Cerebellar nuclear complex (tissue), 1 donor: ENCODE measurements around the gene SPA17.

Experiments
- DNase-seq, 2 experiments: peaks; one replicate each; lab custom pipeline; 2025; lab: John Stamatoyannopoulos, UW

Gene SPA17

DNA sequence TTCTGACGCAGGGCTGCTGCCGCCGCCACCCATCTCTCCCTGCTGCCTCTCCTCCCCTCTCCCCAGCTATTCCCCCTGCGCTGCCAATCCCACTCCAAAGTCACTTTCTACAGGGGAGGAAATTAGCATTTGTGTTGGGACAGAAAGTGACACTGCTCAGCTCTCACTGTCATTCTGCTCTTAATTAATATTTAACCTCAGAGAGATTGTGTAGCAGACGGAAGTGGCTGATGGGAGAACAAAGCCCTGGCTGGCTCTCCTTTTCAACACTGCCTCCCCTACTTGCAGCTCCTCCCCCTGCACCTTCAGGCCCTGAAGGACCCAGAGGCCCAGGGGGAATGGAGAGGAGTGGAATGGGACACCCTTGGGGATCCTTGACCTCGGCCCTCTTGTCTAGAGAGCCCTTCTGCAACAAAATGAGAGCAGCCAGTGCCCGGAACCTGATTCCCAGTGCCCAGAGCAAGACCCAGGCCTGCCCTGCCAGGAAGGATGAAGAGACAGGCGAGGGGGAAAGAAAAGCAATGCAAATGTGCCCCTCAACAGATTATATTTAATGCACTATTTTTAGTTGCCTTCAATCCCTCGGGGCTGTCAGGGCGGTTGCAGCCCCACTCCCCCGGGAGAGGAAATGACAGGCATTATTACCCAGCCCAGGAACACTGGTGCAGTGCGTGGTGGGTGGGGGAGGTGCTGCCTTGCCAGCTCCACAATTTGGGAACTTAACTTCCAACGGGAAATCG, 51.4 kb downstream of the SPA17 start:
- DNase-seq = no peak

DNA sequence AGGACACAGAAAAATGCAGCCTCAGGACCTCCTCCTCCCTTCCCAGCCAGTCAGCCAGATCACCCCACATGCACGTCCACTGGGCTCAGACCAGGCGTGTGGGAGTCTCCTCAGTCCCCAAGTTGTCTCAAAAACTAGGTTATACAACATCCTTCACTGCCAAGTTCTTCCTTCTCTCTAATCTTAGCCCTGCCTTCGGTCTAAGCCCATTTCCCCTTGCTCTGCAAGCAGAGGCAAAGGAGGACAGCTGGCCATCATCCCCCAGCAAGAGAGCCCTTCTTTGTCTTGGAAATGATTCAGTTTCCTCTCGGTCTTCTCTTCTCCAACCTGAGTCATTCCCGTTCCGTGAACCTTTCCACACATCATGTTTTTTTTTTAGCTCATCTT, 52.0 kb downstream of the SPA17 start:
- DNase-seq = no peak

DNA sequence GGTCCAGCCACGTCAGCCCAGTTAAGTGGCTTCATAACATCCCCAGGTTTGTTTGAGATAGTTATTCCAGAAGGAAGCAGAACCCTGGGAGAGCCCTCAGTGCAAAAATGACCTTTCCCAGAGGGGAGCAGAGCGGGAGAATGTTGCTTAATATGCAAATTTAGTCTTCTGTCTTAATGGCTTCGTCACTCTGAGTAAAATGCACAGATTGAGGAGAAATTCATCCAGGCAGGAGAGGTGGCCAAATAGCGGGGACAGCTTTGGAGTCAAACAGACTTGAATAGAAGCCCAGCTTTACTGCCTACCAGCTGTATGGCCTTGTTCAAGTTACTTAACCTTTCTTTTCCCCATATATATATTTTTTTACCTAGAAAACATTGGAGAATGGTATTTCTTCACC, 53.8 kb downstream of the SPA17 start:
- no peak for DNase-seq

DNA sequence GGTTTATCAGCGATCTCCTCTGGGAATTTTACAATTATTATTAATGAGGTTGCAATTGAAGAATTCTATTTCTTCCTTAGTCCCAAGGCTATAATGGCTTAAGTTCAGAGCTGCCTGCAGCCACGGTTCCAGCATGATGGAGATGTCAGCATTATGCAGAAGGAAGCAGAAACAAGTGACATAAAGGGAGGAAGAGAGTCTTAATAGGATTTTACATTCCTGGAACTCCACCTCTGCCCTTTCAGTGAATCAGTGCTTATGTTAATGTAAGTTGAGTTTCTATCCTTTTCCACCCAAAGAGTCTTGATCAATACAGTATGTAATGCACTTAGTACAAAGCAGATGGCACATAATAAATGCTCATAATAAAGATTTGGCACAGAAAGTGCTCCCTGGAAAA, 54.4 kb downstream of the SPA17 start:
- no peak for DNase-seq

DNA sequence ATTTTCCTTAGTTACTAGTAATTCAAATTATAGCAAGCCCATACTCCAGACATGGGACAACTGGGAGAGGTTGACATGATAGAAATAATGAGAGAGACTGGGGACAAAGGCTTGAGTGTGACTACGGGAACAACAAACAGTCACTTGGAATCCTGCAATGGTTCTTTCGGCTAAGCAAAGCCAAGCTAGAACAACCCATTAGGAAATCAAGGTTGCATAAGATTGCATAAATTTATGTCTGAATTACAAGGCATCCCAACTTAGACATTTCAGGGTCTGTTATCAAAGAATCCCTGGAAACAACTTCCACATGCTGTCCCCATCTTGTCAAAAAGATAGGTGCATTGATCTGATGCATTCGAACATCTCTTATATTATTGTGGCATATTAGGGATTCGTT, 55.9 kb downstream of the SPA17 start:
- DNase-seq = no peak

DNA sequence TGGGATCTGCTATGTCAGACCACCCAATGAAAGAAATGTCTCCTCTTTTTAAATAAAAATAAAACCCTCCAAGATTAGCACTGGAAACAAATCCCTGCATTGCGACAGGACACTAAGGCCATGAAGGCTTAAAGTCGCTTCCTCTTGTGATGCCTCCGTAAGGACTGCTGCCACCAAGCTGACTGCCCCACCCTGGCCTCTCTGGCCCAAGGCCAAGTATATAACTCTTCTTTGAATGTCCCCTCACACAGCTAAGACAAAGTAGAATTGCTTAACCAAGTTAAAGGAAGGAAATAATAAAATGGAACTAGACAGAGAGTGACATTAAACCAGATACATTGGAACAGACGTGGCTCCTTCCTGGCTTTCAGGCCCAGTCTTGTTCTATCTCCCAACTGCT, 58.5 kb downstream of the SPA17 start:
- DNase-seq = no peak

DNA sequence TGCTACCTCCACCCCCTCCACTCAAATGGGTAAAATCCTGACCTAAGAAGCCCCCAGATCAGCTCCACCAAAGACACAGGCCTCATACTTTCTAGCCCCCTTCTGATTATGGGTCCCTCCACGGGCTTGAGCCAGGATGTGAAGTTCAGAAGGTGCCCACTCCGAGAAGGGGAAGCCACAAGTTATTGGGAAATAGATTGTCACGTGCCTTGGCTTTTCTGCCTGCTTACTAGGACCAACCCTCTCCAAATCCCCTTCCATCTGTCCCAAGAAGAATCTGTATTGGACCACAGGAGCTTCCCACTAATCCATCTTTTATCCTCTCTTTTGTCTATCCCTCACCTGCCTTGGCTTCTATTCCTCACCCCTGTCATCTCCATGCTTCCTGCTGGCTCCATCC, 63.0 kb downstream of the SPA17 start:
- DNase-seq = no peak

DNA sequence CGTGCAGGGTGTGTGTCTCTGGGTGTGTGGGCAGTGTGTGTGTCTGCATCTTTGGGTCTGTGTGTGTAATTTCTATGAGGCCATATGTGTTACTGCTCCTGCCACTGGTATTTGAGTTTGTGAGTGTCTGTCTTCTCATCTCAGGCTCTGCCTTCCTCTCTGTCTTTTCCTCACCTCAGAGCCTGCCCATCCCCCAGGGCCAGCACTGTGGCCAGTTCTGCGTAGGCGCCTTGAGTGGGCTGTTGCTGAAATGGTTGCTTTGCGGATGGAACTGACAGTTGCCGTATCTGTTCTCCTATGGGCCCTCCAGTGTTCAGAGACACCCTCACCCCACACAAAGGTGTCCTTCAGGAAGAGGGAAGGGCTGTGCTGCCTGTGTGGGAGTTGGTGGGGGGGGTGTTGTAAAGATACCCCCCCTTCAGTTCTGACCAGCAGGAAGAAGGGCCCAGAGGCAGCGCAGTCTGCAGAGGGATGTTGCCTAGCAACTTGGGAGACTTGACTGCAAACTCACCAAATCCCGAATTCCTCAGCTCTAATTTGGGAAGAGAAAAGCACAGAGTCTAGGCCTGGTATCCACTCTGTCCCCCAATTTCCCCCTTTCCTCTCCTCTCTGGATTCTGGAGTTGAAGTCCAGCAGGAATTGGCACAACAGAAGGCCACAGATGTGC, 64.1 kb downstream of the SPA17 start:
- no peak for DNase-seq

DNA sequence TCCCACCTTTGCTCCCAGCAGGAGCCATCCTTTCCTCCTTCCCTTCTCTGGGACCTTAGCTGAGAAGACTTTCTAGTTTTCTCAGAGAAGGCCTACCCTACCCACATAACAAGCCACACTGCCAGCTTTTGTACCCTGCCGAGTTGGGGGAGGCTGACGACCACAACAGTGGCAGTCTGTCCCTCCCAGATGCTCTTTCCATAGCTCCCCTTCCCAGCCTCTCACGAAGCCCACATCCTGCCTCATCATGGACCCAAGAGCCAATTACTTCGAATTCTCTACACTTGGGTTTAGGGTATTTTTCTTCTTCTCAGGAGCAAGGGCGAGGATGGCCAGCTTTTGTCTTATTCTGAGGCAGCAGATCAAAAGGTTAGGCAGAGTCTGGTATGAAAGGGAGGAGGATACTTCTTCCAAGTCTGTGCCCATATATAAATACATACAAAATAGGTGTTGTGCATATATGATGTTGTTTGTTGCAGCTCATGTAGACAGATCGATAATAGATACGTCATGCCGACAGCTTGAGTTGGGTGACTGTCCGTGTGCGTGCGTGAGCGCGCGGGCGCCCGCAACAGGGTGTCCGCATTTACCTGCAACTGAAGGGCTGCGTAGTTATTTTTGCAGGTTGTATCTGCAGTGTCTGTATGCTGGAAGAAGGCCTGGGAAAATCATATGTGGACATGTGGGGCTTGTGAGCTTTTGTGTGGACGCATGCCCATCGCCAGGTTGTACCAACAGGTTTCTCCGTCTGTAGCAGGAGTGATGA, 65.2 kb downstream of the SPA17 start:
- DNase-seq = no peak

DNA sequence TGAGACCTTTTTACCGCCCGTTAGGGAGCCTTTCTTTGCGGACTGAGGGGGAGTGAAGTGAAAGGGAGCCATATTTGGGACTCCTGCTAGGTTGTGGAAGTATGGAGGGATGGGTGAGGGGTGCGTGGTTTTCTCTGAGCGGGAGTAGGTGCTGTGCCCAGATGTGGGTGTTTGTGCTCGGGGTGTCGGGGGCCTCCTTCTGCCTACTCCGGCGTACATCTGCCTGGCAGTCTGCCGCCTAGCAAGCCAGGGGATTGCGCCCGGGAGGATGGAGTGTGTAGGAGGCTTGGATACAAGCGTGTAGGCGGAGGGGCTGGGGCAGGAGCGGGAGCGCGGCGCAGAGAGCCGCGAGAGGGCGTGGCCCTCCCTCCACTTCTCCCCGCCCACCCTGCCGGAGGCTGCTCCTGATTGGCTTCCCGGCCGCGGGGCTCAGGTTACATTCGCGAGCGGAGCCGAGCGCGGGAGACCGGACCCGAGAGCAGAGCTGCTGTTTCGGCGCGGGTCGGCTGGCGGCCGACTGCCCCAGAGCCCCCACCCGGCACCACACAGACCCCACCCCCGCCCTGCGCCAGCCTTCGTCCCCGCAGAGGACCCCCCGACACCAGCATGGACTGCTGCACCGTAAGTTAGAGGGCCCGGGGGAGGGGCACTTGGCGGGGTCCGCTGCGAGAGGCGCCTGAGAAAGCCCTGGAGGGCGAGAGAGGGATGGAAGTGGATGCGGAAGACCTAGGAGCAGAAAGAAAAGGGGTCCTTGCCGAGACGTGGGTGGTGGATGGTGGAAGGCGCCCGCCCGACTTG, 66.0 kb downstream of the SPA17 start, which contains the start of gene NRGN:
Gene NRGN (plus strand): TSS at position 464 of the 798 bp plus-strand sequence. CDS start 143 bp downstream, at position 607.
- peak in 1 of 2 experiments; percentile 3 for DNase-seq

DNA sequence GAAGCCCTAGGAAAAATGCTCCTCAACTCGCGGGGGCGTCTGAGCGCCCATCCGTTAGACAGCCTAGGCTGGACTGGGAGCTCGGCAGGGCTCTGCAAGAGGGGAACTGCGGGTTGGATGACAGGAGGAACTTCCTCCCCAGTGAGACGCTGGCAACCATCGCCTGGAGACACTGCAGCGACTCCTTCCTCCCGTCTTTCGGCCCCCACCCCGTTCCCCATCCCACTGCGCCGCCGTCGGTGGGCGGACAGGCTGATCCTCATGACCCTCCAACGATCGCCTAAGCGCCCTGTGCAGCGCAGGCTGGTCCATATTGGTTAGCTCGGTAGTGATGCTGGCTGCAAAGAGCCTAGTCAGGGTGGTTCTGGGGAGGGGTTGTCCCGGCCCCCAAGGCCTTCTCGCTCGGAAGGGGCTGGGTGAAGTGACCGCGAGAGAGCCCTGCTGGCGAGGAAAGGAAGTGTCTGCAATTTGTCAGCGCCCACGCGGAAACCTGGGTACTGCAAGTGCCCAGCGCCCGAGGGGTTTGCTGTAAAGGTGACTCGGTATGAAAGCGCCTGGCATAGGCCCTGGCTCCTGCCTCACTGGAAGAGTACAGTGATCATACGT, 66.7 kb downstream of the SPA17 start:
- no peak for DNase-seq

DNA sequence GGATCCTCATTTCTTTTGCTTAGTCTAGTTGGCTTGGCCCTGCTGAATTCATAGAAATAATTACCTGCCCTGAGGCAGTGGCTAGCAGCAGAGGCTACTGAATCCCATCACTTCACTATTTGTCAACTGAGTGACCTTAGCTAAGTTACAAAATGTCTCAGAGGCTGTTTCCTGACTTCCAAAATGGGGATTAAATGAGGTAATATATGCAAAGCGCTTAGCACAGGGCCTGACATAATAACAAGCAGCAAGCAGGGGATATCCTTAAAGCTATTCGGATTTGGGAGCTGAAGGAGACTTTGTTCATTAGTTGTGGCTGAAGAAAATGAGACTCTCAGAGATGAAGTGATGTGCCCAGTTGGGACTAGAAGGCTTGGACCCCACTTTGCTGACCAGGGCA, 68.9 kb downstream of the SPA17 start:
- no peak for DNase-seq

DNA sequence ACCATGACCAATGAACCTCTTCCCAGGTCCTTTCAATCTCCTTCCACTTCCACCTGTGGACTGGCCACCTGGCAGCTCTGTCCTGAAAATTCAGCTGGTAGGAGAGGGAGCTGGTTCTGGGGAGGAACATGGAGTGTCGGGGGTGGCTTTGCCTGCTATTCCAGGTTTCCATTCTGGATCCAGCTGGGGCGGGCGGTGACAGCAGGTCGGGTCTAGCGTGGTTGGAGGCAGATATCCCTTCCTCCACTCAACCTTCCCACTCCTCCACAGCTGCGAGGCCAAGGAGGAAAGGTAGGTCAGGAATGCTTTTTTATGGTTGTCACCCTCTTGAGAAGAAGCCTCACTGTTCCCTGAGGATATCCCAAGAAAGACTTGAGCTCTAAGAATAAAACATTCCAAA, 69.3 kb downstream of the SPA17 start:
- DNase-seq = no peak

DNA sequence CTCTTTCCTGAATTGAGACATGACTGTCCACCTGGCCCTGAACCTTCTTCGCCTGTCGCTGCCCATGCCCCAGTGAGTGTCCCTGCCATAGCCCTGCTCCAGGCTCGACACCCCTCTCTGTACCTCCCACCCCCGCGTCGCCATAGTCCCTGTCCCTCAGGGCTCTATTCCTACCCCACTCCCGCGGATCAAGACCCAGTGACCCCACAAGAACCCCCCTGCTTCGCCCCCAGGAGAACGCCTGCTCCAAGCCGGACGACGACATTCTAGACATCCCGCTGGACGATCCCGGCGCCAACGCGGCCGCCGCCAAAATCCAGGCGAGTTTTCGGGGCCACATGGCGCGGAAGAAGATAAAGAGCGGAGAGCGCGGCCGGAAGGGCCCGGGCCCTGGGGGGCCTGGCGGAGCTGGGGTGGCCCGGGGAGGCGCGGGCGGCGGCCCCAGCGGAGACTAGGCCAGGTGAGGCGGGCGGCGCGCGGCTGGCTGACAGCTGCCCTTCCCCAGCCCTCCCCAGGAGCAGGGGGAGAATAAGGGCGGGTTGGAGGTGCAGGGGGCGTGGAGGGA, 71.6 kb downstream of the SPA17 start:
- DNase-seq = no peak

DNA sequence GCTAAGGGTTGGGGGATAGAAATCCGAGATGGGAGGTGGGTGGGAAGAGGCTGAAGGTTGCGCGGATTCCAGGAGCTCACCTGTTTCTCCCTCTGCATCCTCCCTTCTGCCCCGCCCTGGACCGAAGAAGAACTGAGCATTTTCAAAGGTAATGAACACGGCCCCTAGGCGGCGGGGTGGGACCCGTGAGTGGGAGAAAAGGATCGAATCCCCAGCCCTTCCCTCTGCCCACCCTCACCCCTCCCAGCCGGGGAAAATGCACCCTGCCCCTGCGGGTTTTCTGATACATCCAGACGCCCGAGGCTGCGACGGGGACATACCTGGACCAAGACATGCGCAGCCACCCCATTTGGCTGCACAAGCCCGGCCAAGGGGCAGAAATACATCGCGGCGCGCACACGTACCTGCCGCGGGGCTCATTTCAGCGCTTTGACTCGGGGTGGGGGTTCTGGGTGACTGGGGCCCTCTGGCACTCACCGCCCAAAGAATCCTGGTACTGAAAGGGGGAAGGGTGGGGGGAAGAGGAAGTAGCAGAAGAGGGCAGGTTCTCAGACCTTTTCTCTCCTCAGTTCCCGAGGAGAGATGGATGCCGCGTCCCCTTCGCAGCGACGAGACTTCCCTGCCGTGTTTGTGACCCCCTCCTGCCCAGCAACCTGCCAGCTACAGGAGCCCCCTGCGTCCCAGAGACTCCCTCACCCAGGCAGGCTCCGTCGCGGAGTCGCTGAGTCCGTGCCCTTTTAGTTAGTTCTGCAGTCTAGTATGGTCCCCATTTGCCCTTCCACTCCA, 72.3 kb downstream of the SPA17 start:
- no peak for DNase-seq

DNA sequence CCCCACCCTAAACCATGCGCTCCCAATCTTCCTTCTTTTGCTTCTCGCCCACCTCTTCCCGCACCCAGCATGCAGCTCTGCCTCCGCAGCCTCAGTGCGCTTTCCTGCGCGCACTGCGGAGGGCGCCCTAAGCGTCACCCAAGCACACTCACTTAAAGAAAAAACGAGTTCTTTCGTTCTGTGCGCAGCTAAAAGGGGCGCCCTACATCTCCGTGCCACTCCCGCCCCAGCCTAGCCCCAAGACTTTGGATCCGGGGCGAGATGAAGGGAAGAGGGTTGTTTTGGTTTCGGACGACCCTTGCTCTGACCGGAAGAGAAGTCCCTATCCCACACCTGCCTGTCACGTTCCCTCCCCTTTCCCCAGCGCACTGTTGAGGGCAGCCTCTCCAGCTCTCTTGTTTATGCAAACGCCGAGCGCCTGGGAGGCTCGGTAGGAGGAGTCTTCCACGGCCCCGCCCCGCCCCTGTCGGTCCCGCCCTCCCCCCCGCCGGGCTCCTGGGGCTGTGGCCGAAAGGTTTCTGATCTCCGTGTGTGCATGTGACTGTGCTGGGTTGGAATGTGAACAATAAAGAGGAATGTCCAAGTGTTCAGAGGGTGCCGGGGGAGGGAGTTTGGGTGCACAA, 73.0 kb downstream of the SPA17 start:
- DNase-seq = no peak
